H9 (cell line): ENCODE measurements around the gene AGT. TPM values are rescaled to one million over a fixed set of nuclear protein-coding genes. Genes with fewer than 3 reads are reported as not detected.

ENCODE experiments used
- DNase-seq: peaks from one replicate; pipeline ENCODE4 v3.0.0-alpha.2; 2017
- H2AFZ ChIP-seq: one replicate; pipeline ENCODE4 v1.6.1; 2013; ENCODE audit warnings: mild to moderate bottlenecking, low read length, control low read depth, moderate library complexity
- H2AK5ac ChIP-seq: 2 replicates; pipeline ENCODE4 v1.6.1; 2013; ENCODE audit warnings: low read length, control low read depth, mixed read lengths; ENCODE audit not compliant: insufficient read length
- H2BK120ac ChIP-seq: one replicate; pipeline ENCODE4 v1.6.1; 2013; ENCODE audit warnings: low read depth, mild to moderate bottlenecking, low read length, control low read depth, inconsistent platforms; ENCODE audit not compliant: poor library complexity, severe bottlenecking
- H2BK12ac ChIP-seq: 2 replicates; pipeline ENCODE4 v1.6.1; 2013; ENCODE audit warnings: low read length, control low read depth, mixed read lengths, low read depth; ENCODE audit not compliant: insufficient read length
- H2BK15ac ChIP-seq: 2 replicates; pipeline ENCODE4 v1.6.1; 2013; ENCODE audit warnings: low read depth, low read length, control low read depth
- H2BK20ac ChIP-seq: one replicate; pipeline ENCODE4 v1.6.1; 2013; ENCODE audit warnings: low read depth, mild to moderate bottlenecking, low read length, control low read depth, inconsistent platforms; ENCODE audit not compliant: poor library complexity, severe bottlenecking
- H2BK5ac ChIP-seq: 2 replicates; pipeline ENCODE4 v1.6.1; 2013; ENCODE audit warnings: low read length, control low read depth, mixed read lengths; ENCODE audit not compliant: insufficient read length
- H3K14ac ChIP-seq: 2 replicates; pipeline ENCODE4 v1.6.1; 2013; ENCODE audit warnings: low read length, control low read depth; ENCODE audit not compliant: insufficient read depth
- H3K18ac ChIP-seq: 2 replicates; pipeline ENCODE4 v1.6.1; 2013; ENCODE audit warnings: low read depth, mild to moderate bottlenecking, mixed read lengths, low read length, control low read depth; ENCODE audit not compliant: insufficient read length
- H3K23ac ChIP-seq: 2 replicates; pipeline ENCODE4 v1.6.1; 2013; ENCODE audit warnings: low read length, control low read depth, mixed read lengths, low read depth; ENCODE audit not compliant: insufficient read length
- H3K23me2 ChIP-seq: 2 replicates; pipeline ENCODE4 v1.6.1; 2013; ENCODE audit warnings: low read depth, mild to moderate bottlenecking, mixed read lengths, low read length, control low read depth; ENCODE audit not compliant: insufficient read length, poor library complexity, severe bottlenecking
- H3K27ac ChIP-seq: 2 replicates; pipeline ENCODE4 v1.5.1; 2013; ENCODE audit warnings: low read length, control low read depth, mixed read lengths, low read depth; ENCODE audit not compliant: insufficient read length
- H3K27me3 ChIP-seq: 2 replicates; pipeline ENCODE4 v1.6.1; 2013; ENCODE audit warnings: low read length, control low read depth, inconsistent platforms; ENCODE audit not compliant: insufficient read depth
- H3K4ac ChIP-seq: 2 replicates; pipeline ENCODE4 v1.6.1; 2013; ENCODE audit warnings: low read depth, mild to moderate bottlenecking, control low read depth, inconsistent platforms, low read length, moderate library complexity
- H3K4me1 ChIP-seq: 2 replicates; pipeline ENCODE4 v1.6.1; 2013; ENCODE audit warnings: low read length, control low read depth, inconsistent platforms; ENCODE audit not compliant: insufficient read depth
- H3K4me2 ChIP-seq: 2 replicates; pipeline ENCODE4 v1.6.1; 2013; ENCODE audit warnings: low read length, control low read depth, mixed read lengths; ENCODE audit not compliant: insufficient read length, insufficient read depth
- H3K56ac ChIP-seq: 2 replicates; pipeline ENCODE4 v1.6.1; 2013; ENCODE audit warnings: low read depth, mild to moderate bottlenecking, mixed read lengths, low read length, control low read depth; ENCODE audit not compliant: insufficient read length
- H3K79me1 ChIP-seq: 2 replicates; pipeline ENCODE4 v1.6.1; 2013; ENCODE audit warnings: low read depth, mild to moderate bottlenecking, moderate library complexity, low read length, control low read depth, inconsistent platforms; ENCODE audit not compliant: insufficient read depth, poor library complexity, severe bottlenecking
- H3K79me2 ChIP-seq: 2 replicates; pipeline ENCODE4 v1.6.1; 2013; ENCODE audit warnings: low read length, control low read depth, inconsistent platforms; ENCODE audit not compliant: insufficient read depth
- H3K9ac ChIP-seq: 2 replicates; pipeline ENCODE4 v1.6.1; 2013; ENCODE audit warnings: low read length, control low read depth, mixed read lengths; ENCODE audit not compliant: insufficient read length; ENCODE audit errors: extremely low read depth
- H3K9me3 ChIP-seq: one replicate; pipeline ENCODE4 v1.6.1; 2013; ENCODE audit warnings: low read depth, low read length, inconsistent platforms; ENCODE audit not compliant: control insufficient read depth
- H3T11ph ChIP-seq: one replicate; pipeline ENCODE4 v1.6.1; 2013; ENCODE audit warnings: mild to moderate bottlenecking, low read length, control low read depth, inconsistent platforms
- H4K20me1 ChIP-seq: one replicate; pipeline ENCODE4 v1.6.1; 2013; ENCODE audit not compliant: control insufficient read depth, insufficient read length, insufficient read depth
- H4K5ac ChIP-seq: 2 replicates; pipeline ENCODE4 v1.6.1; 2013; ENCODE audit warnings: low read depth, mild to moderate bottlenecking, mixed read lengths, low read length, control low read depth; ENCODE audit not compliant: insufficient read length
- H4K8ac ChIP-seq: replicated peaks from 2 replicates; pipeline ENCODE4 v1.6.1; 2013; ENCODE audit warnings: low read length, control low read depth, mixed read lengths, low read depth; ENCODE audit not compliant: insufficient read length
- H4K91ac ChIP-seq: 2 replicates; pipeline ENCODE4 v1.6.1; 2013; ENCODE audit warnings: low read depth, mild to moderate bottlenecking, moderate library complexity, mixed read lengths, low read length, control low read depth; ENCODE audit not compliant: insufficient read length
- H3K27ac Mint-ChIP-seq, 3 experiments: 2 replicates in 2 of 3; 3 replicates in 1 of 3; pipeline ENCODE4 v1.8.0; 2020 to 2021; ENCODE audit warnings: mixed read lengths in 3 of 3, mild to moderate bottlenecking in 1 of 3, moderate library complexity in 1 of 3
- H3K27me3 Mint-ChIP-seq: 2 replicates; pipeline ENCODE4 v1.8.0; 2021; ENCODE audit warnings: low read depth, mild to moderate bottlenecking, moderate library complexity, mixed read lengths
- H3K36me3 Mint-ChIP-seq, 3 experiments: 2 replicates in 2 of 3; 3 replicates in 1 of 3; pipeline ENCODE4 v1.8.0; 2020 to 2021; ENCODE audit warnings: low read depth in 3 of 3, mixed read lengths in 3 of 3; ENCODE audit not compliant: insufficient read depth in 1 of 3
- H3K4me1 Mint-ChIP-seq, 2 experiments: 2 replicates each; pipeline ENCODE4 v1.8.0; 2020; ENCODE audit warnings: mixed read lengths in 2 of 2
- H3K4me3 Mint-ChIP-seq, 2 experiments: 2 replicates in 1 of 2; 3 replicates in 1 of 2; pipeline ENCODE4 v1.8.0; 2020 to 2021; ENCODE audit warnings: mild to moderate bottlenecking in 2 of 2, mixed read lengths in 2 of 2, moderate library complexity in 1 of 2
- H3K9me3 Mint-ChIP-seq, 2 experiments: 2 replicates in 1 of 2; 3 replicates in 1 of 2; pipeline ENCODE4 v1.8.0; 2020; ENCODE audit warnings: mild to moderate bottlenecking in 2 of 2, mixed read lengths in 2 of 2, moderate library complexity in 1 of 2
- CTCF ChIP-seq: fragments of 200-600 bp; sonication (generic); conservative IDR thresholded peaks from 3 replicates; pipeline ENCODE4 v1.8.0; 2021; ENCODE audit warnings: antibody characterized with exemption, mild to moderate bottlenecking
- WGBS: extraction: QIAGEN DNeasy Blood & Tissue Kit; methylation state at CpG from one replicate; pipeline ENCODE4 v1.1.7; 2013; ENCODE audit warnings: missing lambda C conversion rate, low lambda C conversion rate, mixed read lengths; ENCODE audit not compliant: insufficient read length; ENCODE audit errors: extremely low coverage; 5-methylcytosine and 5-hydroxymethylcytosine counted together
- total RNA-seq: library from RNA; stranded (reverse); gene quantifications from 2 replicates; pipeline ENCODE4 v1.2.1, GENCODE V29; 2021

Gene AGT
- total RNA-seq, 1 experiment from 2014 or later = not detected

GRCh38 chr1:230669543-230669942, 44.4 kb downstream of the AGT start:
- Histone ChIP-seq H4K20me1 (no peaks in the 10 kb centered on the region), H3K4me1 (no peaks in the 10 kb centered on the region), H2BK120ac (no peak overlapping the region), H3K27me3 (no peaks in the 10 kb centered on the region), H3K27ac (no peak overlapping the region), H4K91ac (no peak overlapping the region), H3K23me2 (no peaks in the 10 kb centered on the region), H3K18ac (no peak overlapping the region), H3K56ac (no peak overlapping the region), H2BK12ac (no peak overlapping the region), H3K4me2 (no peak overlapping the region), H2BK20ac (no peak overlapping the region), H3K79me2 (no peaks in the 10 kb centered on the region), H4K8ac (no peak overlapping the region), H3K4ac (no peak overlapping the region), H4K5ac (no peak overlapping the region), H2BK15ac (no peak overlapping the region), H2AK5ac (no peak overlapping the region), H3T11ph (no peak overlapping the region), H3K79me1 (no peaks in the 10 kb centered on the region), H3K14ac (no peak overlapping the region), H3K9ac (no peak overlapping the region), H2BK5ac (no peak overlapping the region), H2AFZ (no peak overlapping the region), H3K23ac (no peak overlapping the region), H3K9me3 (no peaks in the 10 kb centered on the region)
- Mint-ChIP-seq H3K27me3 (no peaks in the 10 kb centered on the region), H3K4me1 (no peaks in the 10 kb centered on the region), H3K36me3 (peaks cover 16 to 75% (median 59%) of the 10 kb centered on the region in 3 experiments; a peak in 6 of 7 replicates), H3K4me3 (no peak overlapping the region), H3K27ac (no peak overlapping the region; a peak in 2 of 7 replicates), H3K9me3 (no peaks in the 10 kb centered on the region)
- WGBS = no CpG with 5 or more reads among the region's 8 CpGs
- DNase-seq = no peak
- no peak for TF ChIP-seq CTCF
